GM12874 (cell line): ENCODE measurements around the gene ZNF664.

Experiments used
- CTCF ChIP-seq: IDR thresholded peaks from 2 replicates; pipeline ENCODE4 v1.5.1; 2011; ENCODE audit warnings: low read depth, mild to moderate bottlenecking, control low read depth, low read length, moderate library complexity; ENCODE audit not compliant: insufficient read depth

The ZNF664 gene

GRCh38 chr12:123957196-123957595 lies 15.8 kb upstream of the ZNF664 start:
- TF ChIP-seq CTCF, result no peak

- no peak for TF ChIP-seq CTCF
Measured at GRCh38 chr12:123958462-123958861, 14.6 kb upstream of the ZNF664 start.

GRCh38 chr12:123958876-123959275 lies 14.1 kb upstream of the ZNF664 start:
- TF ChIP-seq CTCF, result no peak

GRCh38 chr12:123960029-123960735 lies 12.8 kb upstream of the ZNF664 start:
- no peak for TF ChIP-seq CTCF

- no peak for TF ChIP-seq CTCF
Measured at GRCh38 chr12:123960856-123961255, 12.2 kb upstream of the ZNF664 start.

GRCh38 chr12:123961585-123962345 lies 11.2 kb upstream of the ZNF664 start:
- TF ChIP-seq CTCF, result no peak

GRCh38 chr12:123962513-123962912 lies 10.5 kb upstream of the ZNF664 start:
- TF ChIP-seq CTCF, result no peak
